Sigmoid colon (tissue), 4 donors: Measurements from ENCODE around the gene MOB3A.

Experiments
- CTCF ChIP-seq, 4 experiments: fragments of 450-650 bp in 3 of 4; fragments of 200-600 bp in 1 of 4; IDR thresholded peaks; one replicate each; pipeline ENCODE4 v1.5.1; 2016 to 2019; ENCODE audit warnings: antibody characterized with exemption in 4 of 4, mild to moderate bottlenecking in 3 of 4, moderate library complexity in 2 of 4
- EP300 ChIP-seq, 4 donors: sonication (generic); formaldehyde crosslinking; IDR thresholded peaks; one replicate each; pipeline ENCODE4 v1.6.1; 2017; ENCODE audit warnings: antibody characterized with exemption in 4 of 4

DNA sequence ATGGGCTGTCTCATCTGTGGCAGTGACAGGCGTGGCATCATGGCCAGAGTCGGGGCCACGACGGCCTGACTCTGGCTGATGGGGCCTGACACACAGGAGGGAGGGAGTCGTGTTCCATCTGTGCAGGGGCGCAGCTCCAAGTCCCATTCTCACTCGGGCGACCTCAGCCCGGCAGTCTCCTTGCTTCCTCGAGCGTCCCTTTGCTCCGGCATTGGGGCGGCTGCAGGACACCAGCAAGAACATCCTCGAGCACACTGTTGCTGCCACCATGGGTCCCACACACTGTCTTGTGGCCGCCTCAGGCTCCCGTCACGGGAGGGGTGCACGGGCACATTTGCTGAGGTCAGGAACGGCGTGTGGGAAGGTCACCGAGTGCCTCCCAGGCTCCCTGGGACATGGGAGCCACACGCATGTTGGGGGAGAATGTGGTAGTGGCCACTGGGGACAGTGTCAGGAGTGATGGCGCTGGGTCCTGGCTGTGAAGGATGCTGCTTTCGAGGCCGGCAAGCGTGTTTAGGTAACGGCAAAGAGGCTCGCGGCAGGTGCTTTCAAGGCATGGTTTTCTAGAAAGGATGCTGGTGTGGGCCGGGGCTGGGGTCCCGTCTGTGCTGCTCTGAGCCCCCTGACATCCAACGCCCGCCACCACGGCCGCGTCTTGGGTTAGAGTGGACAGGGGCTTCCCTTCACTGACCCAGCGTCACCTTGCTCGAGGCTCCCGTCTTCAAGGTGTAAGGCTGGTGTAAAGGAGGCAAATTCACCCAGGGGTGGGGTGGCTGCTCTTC lies 4.0 kb upstream of the MOB3A start:
- TF ChIP-seq CTCF (IDR thresholded peaks at IDR 0.05) (no peak), EP300 (IDR thresholded peaks at IDR 0.05) (no peak)
